GM21619 (cell line): ENCODE measurements around the gene CDH2.
"Not testable (repeated sequence)": the region's sequence is repeated elsewhere in the genome, so short reads cannot be mapped to it uniquely, and the experiment has no call there.

Experiments used
- ATAC-seq: cut with Tn5 transposase; IDR thresholded peaks from one replicate; pipeline ENCODE4 v1.9.1; 2021; ENCODE audit not compliant: unreplicated experiment

The CDH2 gene

GRCh38 chr18:27931535-27931934, 245.4 kb downstream of the CDH2 start:
- ATAC-seq, result no peak

- ATAC-seq, result no peak
Observed at GRCh38 chr18:27922780-27923179, 254.2 kb downstream of the CDH2 start.

GRCh38 chr18:27921904-27922751, 254.8 kb downstream of the CDH2 start:
- ATAC-seq, result no peak

GRCh38 chr18:27921392-27921791, 255.5 kb downstream of the CDH2 start:
- no peak for ATAC-seq

GRCh38 chr18:27920836-27921235, 256.1 kb downstream of the CDH2 start:
- no peak for ATAC-seq

- ATAC-seq, result not testable (repeated sequence)
Observed at GRCh38 chr18:27906189-27906588, 270.7 kb downstream of the CDH2 start.

- ATAC-seq, result no peak
Observed at GRCh38 chr18:27903906-27904305, 273.0 kb downstream of the CDH2 start.

GRCh38 chr18:27901424-27902226, 275.3 kb downstream of the CDH2 start:
- ATAC-seq, result no peak
